ENCODE results near the gene KCNQ1OT1. TPM values are rescaled to one million over a fixed set of nuclear protein-coding genes. Genes with fewer than 3 reads are reported as not detected.
"Not testable (repeated sequence)": the region's sequence is repeated elsewhere in the genome, so short reads cannot be mapped to it uniquely, and the experiment has no call there.

KCNQ1OT1 gene
- total RNA-seq, 2 experiments from 2014 or later, result 0.19 to 0.22 TPM

GRCh38 chr11:2645779-2646118 lies 54.0 kb downstream of the KCNQ1OT1 start:
- Mint-ChIP-seq H3K27ac (no peak overlapping the region), H3K9me3 (peaks cover 59% of the 10 kb centered on the region), H3K4me1 (no peaks in the 10 kb centered on the region), H3K4me3 (no peak overlapping the region), H3K36me3 (ENCODE audit: low read depth) (peaks cover 24% of the 10 kb centered on the region), H3K27me3 (no peaks in the 10 kb centered on the region)
- ChIA-PET POLR2A (no interaction called here), CTCF (no interaction called here)
- no peak for DNase-seq

- Mint-ChIP-seq H3K27me3 (no peaks in the 10 kb centered on the region), H3K9me3 (peaks cover 59% of the 10 kb centered on the region), H3K36me3 (ENCODE audit: low read depth) (peaks cover 25% of the 10 kb centered on the region), H3K4me3 (no peak overlapping the region), H3K27ac (no peak overlapping the region), H3K4me1 (no peaks in the 10 kb centered on the region)
- DNase-seq, result no peak
- ChIA-PET POLR2A (no interaction called here), CTCF (no interaction called here)
These were observed 54.7 kb downstream of the KCNQ1OT1 start for GRCh38 chr11:2644844-2645778.

GRCh38 chr11:2643746-2644145 lies 56.0 kb downstream of the KCNQ1OT1 start:
- Mint-ChIP-seq H3K27me3 (no peaks in the 10 kb centered on the region), H3K4me1 (no peaks in the 10 kb centered on the region), H3K9me3 (peaks cover 52% of the 10 kb centered on the region), H3K27ac (no peak overlapping the region), H3K4me3 (no peak overlapping the region), H3K36me3 (ENCODE audit: low read depth) (peaks cover 18% of the 10 kb centered on the region)
- DNase-seq, result no peak
- ChIA-PET POLR2A (no interaction called here), CTCF (interaction anchor here (1.2 kb wide), 1 partner anchor 15 kb away, joined by 3 read pairs; no protein-coding TSS in a partner anchor)

GRCh38 chr11:2641623-2642022 lies 58.2 kb downstream of the KCNQ1OT1 start:
- Mint-ChIP-seq H3K4me3 (no peak overlapping the region), H3K36me3 (ENCODE audit: low read depth) (peaks cover 23% of the 10 kb centered on the region), H3K4me1 (no peaks in the 10 kb centered on the region), H3K9me3 (peaks cover 58% of the 10 kb centered on the region), H3K27me3 (no peaks in the 10 kb centered on the region), H3K27ac (no peak overlapping the region)
- no peak for DNase-seq
- ChIA-PET POLR2A (no interaction called here), CTCF (no interaction called here)

- POLR2A ChIA-PET, H3K27me3 Mint-ChIP-seq, CTCF ChIA-PET, H3K27ac Mint-ChIP-seq, DNase-seq, H3K4me3 Mint-ChIP-seq, H3K4me1 Mint-ChIP-seq: not testable (repeated sequence)
- Mint-ChIP-seq H3K9me3 (peaks cover 55% of the 10 kb centered on the region), H3K36me3 (ENCODE audit: low read depth) (peaks cover 22% of the 10 kb centered on the region)
These were observed 60.0 kb downstream of the KCNQ1OT1 start for GRCh38 chr11:2639763-2640162.

GRCh38 chr11:2631161-2631560 lies 68.6 kb downstream of the KCNQ1OT1 start:
- H3K4me1 Mint-ChIP-seq, result no peaks in the 10 kb centered on the region
- ChIA-PET CTCF (no interaction called here), POLR2A (no interaction called here)
- no peak overlapping the region for H3K4me3 Mint-ChIP-seq
- H3K36me3 Mint-ChIP-seq (ENCODE audit: low read depth), result peaks cover 39% of the 10 kb centered on the region
- peaks cover 39% of the 10 kb centered on the region for H3K9me3 Mint-ChIP-seq
- H3K27ac Mint-ChIP-seq, result no peak overlapping the region
- no peaks in the 10 kb centered on the region for H3K27me3 Mint-ChIP-seq
- DNase-seq, result no peak

- no peaks in the 10 kb centered on the region for H3K4me1 Mint-ChIP-seq
- H3K4me3 Mint-ChIP-seq, result no peak overlapping the region
- CTCF ChIA-PET, result no interaction called here
- no peaks in the 10 kb centered on the region for H3K27me3 Mint-ChIP-seq
- peaks cover 35% of the 10 kb centered on the region for H3K9me3 Mint-ChIP-seq
- H3K36me3 Mint-ChIP-seq (ENCODE audit: low read depth), result peaks cover 41% of the 10 kb centered on the region
- no peak overlapping the region for H3K27ac Mint-ChIP-seq
- DNase-seq, result no peak
- POLR2A ChIA-PET, result no interaction called here
These were observed 69.1 kb downstream of the KCNQ1OT1 start for GRCh38 chr11:2630679-2631078.

GRCh38 chr11:2625183-2625582 lies 74.6 kb downstream of the KCNQ1OT1 start:
- no peaks in the 10 kb centered on the region for H3K27me3 Mint-ChIP-seq
- H3K9me3 Mint-ChIP-seq, result peaks cover 20% of the 10 kb centered on the region
- no peak overlapping the region for H3K4me3 Mint-ChIP-seq
- no peak overlapping the region for H3K27ac Mint-ChIP-seq
- peaks cover 49% of the 10 kb centered on the region for H3K36me3 Mint-ChIP-seq (ENCODE audit: low read depth)
- CTCF ChIA-PET, result no interaction called here
- peaks cover 18% of the 10 kb centered on the region for H3K4me1 Mint-ChIP-seq
- POLR2A ChIA-PET, result no interaction called here
- no peak for DNase-seq

- ChIA-PET CTCF (no interaction called here), POLR2A (no interaction called here)
- Mint-ChIP-seq H3K27ac (peak overlapping the region; percentile 92), H3K4me3 (peak overlapping the region; percentile 30), H3K36me3 (ENCODE audit: low read depth) (peaks cover 43% of the 10 kb centered on the region), H3K27me3 (no peaks in the 10 kb centered on the region), H3K9me3 (peaks cover 15% of the 10 kb centered on the region), H3K4me1 (peaks cover 18% of the 10 kb centered on the region)
- DNase-seq, result no peak
These were observed 77.9 kb downstream of the KCNQ1OT1 start for GRCh38 chr11:2621894-2622293.

- Mint-ChIP-seq H3K4me1 (no peaks in the 10 kb centered on the region), H3K4me3 (no peak overlapping the region), H3K27me3 (no peaks in the 10 kb centered on the region), H3K27ac (no peak overlapping the region), H3K36me3 (ENCODE audit: low read depth) (peaks cover 9% of the 10 kb centered on the region), H3K9me3 (peaks cover 8% of the 10 kb centered on the region)
- DNase-seq, result no peak
- ChIA-PET CTCF (no interaction called here), POLR2A (no interaction called here)
These were observed 86.8 kb downstream of the KCNQ1OT1 start for GRCh38 chr11:2612884-2613571.

GRCh38 chr11:2609345-2609744 lies 90.4 kb downstream of the KCNQ1OT1 start:
- ChIA-PET CTCF (no interaction called here), POLR2A (no interaction called here)
- Mint-ChIP-seq H3K27ac (no peak overlapping the region), H3K9me3 (peaks cover 10% of the 10 kb centered on the region), H3K27me3 (no peaks in the 10 kb centered on the region), H3K36me3 (ENCODE audit: low read depth) (peaks cover 3% of the 10 kb centered on the region), H3K4me1 (no peaks in the 10 kb centered on the region), H3K4me3 (no peak overlapping the region)
- DNase-seq, result no peak

- Mint-ChIP-seq H3K27me3 (no peaks in the 10 kb centered on the region), H3K36me3 (ENCODE audit: low read depth) (peaks cover 6% of the 10 kb centered on the region), H3K27ac (no peak overlapping the region), H3K4me3 (no peak overlapping the region), H3K4me1 (no peaks in the 10 kb centered on the region), H3K9me3 (peaks cover 17% of the 10 kb centered on the region)
- CTCF ChIA-PET, result no interaction called here
- POLR2A ChIA-PET, result no interaction called here
- no peak for DNase-seq
These were observed 100.1 kb downstream of the KCNQ1OT1 start for GRCh38 chr11:2599561-2600189.

- Mint-ChIP-seq H3K36me3 (ENCODE audit: low read depth) (peaks cover 6% of the 10 kb centered on the region), H3K4me1 (no peaks in the 10 kb centered on the region), H3K27me3 (no peaks in the 10 kb centered on the region), H3K4me3 (no peak overlapping the region), H3K27ac (no peak overlapping the region), H3K9me3 (peaks cover 16% of the 10 kb centered on the region)
- DNase-seq, result no peak
- CTCF ChIA-PET, result no interaction called here
- POLR2A ChIA-PET, result no interaction called here
These were observed 104.6 kb downstream of the KCNQ1OT1 start for GRCh38 chr11:2595204-2595603.

Measured in activated CD4-positive, alpha-beta T cell treated with anti-CD3 and anti-CD28 coated beads, Interleukin-2, amount 10 ng/mL, durations not matched to agents 7 days and 5 days (primary cell).